NT2/D1 (cell line): ENCODE data around the gene BRD1.
"Not testable (repeated sequence)": the region's sequence is repeated elsewhere in the genome, so short reads cannot be mapped to it uniquely, and the experiment has no call there.

Experiments
- DNase-seq: peaks from one replicate; pipeline ENCODE4 v3.0.0-alpha.2; 2011; ENCODE audit warnings: low read depth, low spot score
- H3K27me3 ChIP-seq: 2 replicates; pipeline ENCODE4 v1.6.0; 2011; ENCODE audit warnings: mild to moderate bottlenecking; ENCODE audit not compliant: insufficient read length, insufficient read depth
- H3K36me3 ChIP-seq: 2 replicates; pipeline ENCODE4 v1.6.1; 2011; ENCODE audit warnings: mild to moderate bottlenecking, low read length, mixed read lengths; ENCODE audit not compliant: insufficient read depth, insufficient read length
- H3K4me1 ChIP-seq: 2 replicates; pipeline ENCODE4 v1.5.1; 2011; ENCODE audit not compliant: insufficient read depth, insufficient read length
- H3K4me3 ChIP-seq: 2 replicates; pipeline ENCODE4 v1.5.1; 2011; ENCODE audit warnings: low read depth; ENCODE audit not compliant: insufficient read length
- H3K9ac ChIP-seq: 2 replicates; pipeline ENCODE4 v1.6.0; 2011; ENCODE audit warnings: low read depth; ENCODE audit not compliant: insufficient read length
- H3K9me3 ChIP-seq: 2 replicates; pipeline ENCODE4 v1.5.1; 2011; ENCODE audit warnings: mild to moderate bottlenecking, low read length; ENCODE audit not compliant: insufficient read depth
- SUZ12 ChIP-seq: IDR thresholded peaks from 2 replicates; pipeline ENCODE4 v1.6.1; 2011; ENCODE audit not compliant: insufficient read length, insufficient read depth; ENCODE audit errors: extremely low read depth
- YY1 ChIP-seq: IDR thresholded peaks from 2 replicates; pipeline ENCODE4 v1.6.1; 2011; ENCODE audit not compliant: insufficient read length, insufficient read depth
- ZNF274 ChIP-seq: IDR thresholded peaks from 2 replicates; pipeline ENCODE4 v1.6.1; 2011; ENCODE audit warnings: mild to moderate bottlenecking, low read depth, low read length

Gene BRD1

DNA sequence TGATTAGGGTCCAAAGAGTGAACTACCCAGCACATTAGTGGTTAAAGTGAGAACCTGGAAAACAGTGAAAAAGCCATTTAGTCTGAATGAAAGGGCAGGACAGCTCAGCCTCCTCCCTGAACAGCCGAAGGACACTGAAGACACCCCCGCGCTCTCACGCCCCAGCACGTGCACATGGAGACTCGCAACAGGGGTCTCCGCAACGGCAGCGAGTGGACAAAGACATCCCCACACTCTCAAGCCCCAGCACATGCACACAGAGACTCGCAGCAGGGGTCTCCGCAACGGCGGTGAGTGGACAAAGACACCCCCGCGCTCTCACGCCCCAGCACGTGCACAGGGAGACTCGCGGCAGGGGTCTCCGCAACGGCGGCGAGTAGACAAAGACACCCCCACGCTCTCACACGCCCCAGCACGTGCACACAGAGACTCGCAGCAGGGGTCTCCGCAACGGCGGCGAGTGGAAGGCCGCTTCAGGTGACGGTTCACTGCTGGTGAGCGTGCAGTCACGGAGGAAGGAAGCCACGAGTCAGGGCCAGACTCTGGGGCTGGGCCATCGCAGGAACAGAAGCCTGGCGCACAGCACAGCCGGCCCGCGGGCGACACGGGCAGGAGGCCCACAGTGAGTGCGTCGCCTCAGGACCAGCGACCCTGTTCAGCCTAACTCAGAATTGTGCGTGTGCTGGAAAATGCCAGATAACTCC is 43.6 kb downstream of the BRD1 start:
- no peaks in the 10 kb centered on the region for H3K27me3 ChIP-seq
- no peak overlapping the region for H3K9ac ChIP-seq
- TF ChIP-seq ZNF274 (no peak), YY1 (no peak), SUZ12 (no peak)
- H3K4me3 ChIP-seq, result no peak overlapping the region
- peaks cover 80% of the 10 kb centered on the region for H3K36me3 ChIP-seq
- peaks cover 14% of the 10 kb centered on the region for H3K4me1 ChIP-seq
- H3K9me3 ChIP-seq, result no peaks in the 10 kb centered on the region
- DNase-seq, result no peak

GRCh38 chr22:49783036-49783746 is 44.5 kb downstream of the BRD1 start:
- no peaks in the 10 kb centered on the region for H3K27me3 ChIP-seq
- H3K36me3 ChIP-seq, result peaks cover 80% of the 10 kb centered on the region
- no peak for DNase-seq
- H3K9ac ChIP-seq, result no peak overlapping the region
- H3K9me3 ChIP-seq, result no peaks in the 10 kb centered on the region
- peaks cover 14% of the 10 kb centered on the region for H3K4me1 ChIP-seq
- H3K4me3 ChIP-seq, result no peak overlapping the region
- TF ChIP-seq YY1 (no peak), SUZ12 (no peak), ZNF274 (no peak)

DNA sequence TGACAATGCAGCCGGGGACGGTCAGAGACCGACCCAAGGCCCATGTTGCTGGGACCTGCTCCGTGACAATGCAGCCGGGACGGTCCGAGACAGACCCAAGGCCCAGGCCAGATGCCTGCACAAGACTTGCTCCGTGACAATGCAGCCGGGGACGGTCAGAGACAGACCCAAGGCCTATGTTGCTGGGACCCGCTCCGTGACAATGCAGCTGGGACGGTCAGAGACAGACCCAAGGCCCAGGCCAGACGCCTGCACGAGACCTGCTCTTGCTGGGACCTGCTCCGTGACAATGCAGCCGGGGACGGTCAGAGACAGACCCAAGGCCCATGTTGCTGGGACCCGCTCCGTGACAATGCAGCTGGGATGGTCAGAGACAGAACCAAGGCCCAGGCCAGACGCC is 45.8 kb downstream of the BRD1 start:
- peaks cover 14% of the 10 kb centered on the region for H3K4me1 ChIP-seq
- H3K4me3 ChIP-seq, H3K27me3 ChIP-seq, H3K9ac ChIP-seq, H3K9me3 ChIP-seq, DNase-seq: not testable (repeated sequence)
- peaks cover 81% of the 10 kb centered on the region for H3K36me3 ChIP-seq

DNA sequence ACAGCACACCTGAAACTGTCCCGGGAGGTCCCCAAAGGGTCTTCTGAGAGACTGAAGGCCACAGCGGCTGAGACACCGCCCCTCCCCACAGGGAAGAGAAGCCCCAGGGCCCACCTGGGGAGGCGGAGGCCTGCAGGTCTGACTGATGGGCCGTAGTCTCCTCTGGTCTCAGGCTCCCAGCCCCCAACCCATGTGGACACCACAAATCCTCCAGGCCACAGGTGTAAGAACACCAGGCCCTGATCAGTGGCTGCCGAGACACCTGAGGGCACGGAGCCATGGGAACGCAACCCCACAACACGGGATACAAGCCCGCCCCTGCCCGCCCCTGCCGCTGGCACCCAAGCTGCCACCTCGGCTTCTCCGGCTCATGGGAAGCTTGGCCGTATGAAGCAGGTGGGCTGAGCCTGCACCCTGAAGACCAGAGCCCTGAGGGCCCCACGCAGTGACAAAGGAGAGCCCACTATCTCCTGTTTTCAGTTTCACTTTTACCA is 46.3 kb downstream of the BRD1 start:
- Histone ChIP-seq H3K9me3 (no peaks in the 10 kb centered on the region), H3K27me3 (no peaks in the 10 kb centered on the region), H3K9ac (no peak overlapping the region), H3K36me3 (peaks cover 81% of the 10 kb centered on the region), H3K4me1 (peaks cover 11% of the 10 kb centered on the region), H3K4me3 (no peak overlapping the region)
- no peak for DNase-seq
- no peak for TF ChIP-seq YY1
- TF ChIP-seq ZNF274, result no peak
- TF ChIP-seq SUZ12, result no peak

DNA sequence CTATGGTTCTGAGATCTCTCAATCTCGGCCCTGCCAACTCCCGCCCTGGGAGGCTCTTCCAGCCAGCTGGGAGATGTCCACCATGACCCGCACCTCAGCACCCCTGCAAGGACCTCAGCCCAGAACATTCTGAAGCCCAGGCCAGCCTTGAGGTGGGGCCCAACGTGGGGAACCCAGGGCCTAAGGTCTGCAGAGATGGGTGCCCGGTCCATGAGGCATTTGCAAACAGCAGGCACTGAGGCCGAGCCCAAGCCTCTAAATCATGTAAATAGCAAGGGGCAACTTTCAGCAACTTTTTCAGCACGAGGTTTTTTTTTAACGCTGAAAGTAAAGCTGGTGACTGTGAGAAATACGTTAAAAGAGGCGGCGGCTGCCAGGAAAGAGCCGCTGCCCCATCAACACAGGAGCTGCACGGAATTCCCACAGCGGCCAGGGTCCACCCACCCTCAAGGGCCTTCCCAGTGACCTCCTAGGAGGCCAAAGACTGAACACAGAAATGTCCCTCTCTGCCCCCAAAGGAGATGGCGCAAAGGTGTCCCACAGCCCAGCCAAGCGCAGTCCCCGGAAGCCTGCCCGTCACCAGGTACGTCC is 46.9 kb downstream of the BRD1 start:
- H3K27me3 ChIP-seq, result no peaks in the 10 kb centered on the region
- no peak overlapping the region for H3K9ac ChIP-seq
- peaks cover 82% of the 10 kb centered on the region for H3K36me3 ChIP-seq
- no peak for DNase-seq
- TF ChIP-seq SUZ12 (no peak), ZNF274 (no peak), YY1 (no peak)
- H3K4me3 ChIP-seq, result no peak overlapping the region
- H3K4me1 ChIP-seq, result peaks cover 6% of the 10 kb centered on the region
- no peaks in the 10 kb centered on the region for H3K9me3 ChIP-seq

DNA sequence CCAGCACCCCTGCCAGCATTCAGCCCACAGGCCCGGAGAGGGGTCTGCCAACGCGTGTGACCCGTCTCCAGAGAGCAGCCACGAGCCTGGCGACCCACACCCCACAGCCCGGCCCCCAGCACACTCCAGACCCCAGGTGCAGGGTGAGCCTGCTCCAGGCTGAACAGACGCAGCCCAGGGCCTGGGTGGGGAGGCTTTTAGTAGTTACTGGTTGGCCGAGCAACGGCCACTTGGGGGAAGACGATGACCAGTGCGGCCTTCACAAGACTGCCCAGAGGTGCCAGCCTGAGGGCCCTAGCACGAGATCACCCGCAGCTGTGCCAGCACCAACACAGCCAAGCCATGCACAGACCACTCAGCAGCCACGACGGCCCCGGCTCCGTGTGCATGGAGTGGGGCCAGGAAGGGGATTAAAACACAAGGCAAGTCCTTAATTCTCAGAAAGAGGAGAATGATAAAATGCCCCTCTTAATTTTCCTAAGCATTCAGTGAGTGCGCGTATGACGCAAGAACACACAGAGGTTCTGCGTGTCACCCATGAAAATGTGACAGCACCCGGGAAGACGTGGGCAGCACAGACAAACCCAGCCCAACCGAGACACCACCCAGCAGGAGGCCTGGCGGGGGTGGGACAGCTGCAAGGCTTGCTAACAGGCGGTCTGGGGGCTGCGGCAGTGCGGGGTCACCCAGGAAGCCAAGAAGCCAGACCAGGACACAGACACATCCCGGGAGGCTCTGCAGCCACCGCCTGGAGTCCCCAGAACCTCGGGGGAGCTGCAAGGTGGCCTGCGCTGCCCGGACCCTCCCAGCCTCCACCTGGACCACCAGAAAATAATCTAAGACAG is 47.6 kb downstream of the BRD1 start:
- no peak for TF ChIP-seq ZNF274
- TF ChIP-seq YY1, result no peak
- no peak for TF ChIP-seq SUZ12
- Histone ChIP-seq H3K9me3 (no peaks in the 10 kb centered on the region), H3K4me3 (no peak overlapping the region), H3K27me3 (no peaks in the 10 kb centered on the region), H3K4me1 (peaks cover 4% of the 10 kb centered on the region), H3K36me3 (peaks cover 80% of the 10 kb centered on the region), H3K9ac (no peak overlapping the region)
- DNase-seq, result no peak

DNA sequence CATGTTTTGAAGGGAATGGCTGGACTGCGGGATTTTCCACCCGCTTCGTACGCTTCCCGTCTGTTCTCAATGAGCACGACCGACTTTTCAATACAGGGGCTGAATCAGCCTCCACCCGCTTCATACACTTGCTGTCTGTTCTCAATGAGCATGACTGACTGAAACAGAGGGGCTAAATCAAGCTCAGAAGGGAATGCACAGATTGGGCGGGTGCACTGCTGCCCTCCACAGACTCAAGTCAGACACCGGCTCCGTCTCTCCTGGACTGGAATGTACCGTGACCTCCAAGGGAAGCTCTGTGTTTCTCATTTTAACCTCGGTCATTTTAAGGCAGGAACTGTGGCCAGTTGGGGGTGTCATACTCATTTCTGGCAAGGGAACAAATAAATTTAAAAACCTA is 48.5 kb downstream of the BRD1 start:
- Histone ChIP-seq H3K4me1 (peaks cover 4% of the 10 kb centered on the region), H3K9ac (no peak overlapping the region), H3K27me3 (no peaks in the 10 kb centered on the region), H3K4me3 (no peak overlapping the region), H3K36me3 (peaks cover 80% of the 10 kb centered on the region), H3K9me3 (no peaks in the 10 kb centered on the region)
- no peak for TF ChIP-seq YY1
- TF ChIP-seq ZNF274, result no peak
- TF ChIP-seq SUZ12, result no peak
- DNase-seq, result no peak
